Right forelimb (tissue), 1 donor: ENCODE results near the gene EPHA10.
A peak's percentile ranks its signal among the peaks of the same experiment; 100 is the strongest.
"Not testable (repeated sequence)": the region's sequence is repeated elsewhere in the genome, so short reads cannot be mapped to it uniquely, and the experiment has no call there.

ENCODE experiments used
- DNase-seq: peaks from one replicate; pipeline ENCODE4 v3.0.0-alpha.2; 2018

Gene EPHA10

GRCh38 chr1:37764888-37765441, at the start of gene EPHA10:
Gene EPHA10 (minus strand): TSS chr1:37765120. CDS start chr1:37765066, 54 bp downstream.
- no peak for DNase-seq

GRCh38 chr1:37814252-37814651, 49.3 kb upstream of the EPHA10 start:
- DNase-seq, result no peak

- no peak for DNase-seq
Observed at GRCh38 chr1:37813529-37814145, 48.7 kb upstream of the EPHA10 start.

- DNase-seq, result peak; percentile 64
Observed at GRCh38 chr1:37811027-37811655, 46.2 kb upstream of the EPHA10 start.

- no peak for DNase-seq
Observed at GRCh38 chr1:37809942-37810341, 45.0 kb upstream of the EPHA10 start.

GRCh38 chr1:37808369-37809319, 43.7 kb upstream of the EPHA10 start:
- peak; percentile 79 for DNase-seq

- DNase-seq, result peak; percentile 98
Observed at GRCh38 chr1:37807555-37808368, 42.8 kb upstream of the EPHA10 start, which contains the start of the genes C1orf122 and YRDC. Gene C1orf122 (plus strand): TSS chr1:37807790. CDS start chr1:37808405, 615 bp downstream. Gene YRDC (minus strand): TSS chr1:37808208. CDS start chr1:37808180, 28 bp downstream.

GRCh38 chr1:37807220-37807554, 42.3 kb upstream of the EPHA10 start:
- no peak for DNase-seq

GRCh38 chr1:37802439-37802838, 37.5 kb upstream of the EPHA10 start:
- DNase-seq, result no peak

- DNase-seq, result no peak
Observed at GRCh38 chr1:37797750-37798345, 32.9 kb upstream of the EPHA10 start.

- DNase-seq, result peak; percentile 81
Observed at GRCh38 chr1:37795340-37796125, 30.6 kb upstream of the EPHA10 start.

GRCh38 chr1:37794372-37795339, 29.7 kb upstream of the EPHA10 start:
- no peak for DNase-seq

- DNase-seq, result no peak
Observed at GRCh38 chr1:37793773-37794371, 29.0 kb upstream of the EPHA10 start, which contains the start of gene MANEAL. Gene MANEAL (plus strand): TSS chr1:37793847. CDS start chr1:37794183, 336 bp downstream.

- no peak for DNase-seq
Observed at GRCh38 chr1:37792943-37793686, 28.2 kb upstream of the EPHA10 start.

- no peak for DNase-seq
Observed at GRCh38 chr1:37782491-37782890, 17.6 kb upstream of the EPHA10 start.

GRCh38 chr1:37778654-37779053, 13.7 kb upstream of the EPHA10 start:
- DNase-seq, result no peak

GRCh38 chr1:37776946-37777516, 12.1 kb upstream of the EPHA10 start:
- DNase-seq, result no peak

GRCh38 chr1:37771440-37771839, 6.5 kb upstream of the EPHA10 start:
- not testable (repeated sequence) for DNase-seq
